Activated CD4-positive, alpha-beta T cell treated with anti-CD3 and anti-CD28 coated beads, Interleukin-2, amount 50 U/mL, for 24 hours (primary cell): ENCODE measurements around the gene GTF2IRD1.
"Not testable (repeated sequence)": the region's sequence is repeated elsewhere in the genome, so short reads cannot be mapped to it uniquely, and the experiment has no call there.

Experiments used
- DNase-seq, 2 donors: peaks; one replicate each; pipeline ENCODE4 v3.0.0-alpha.2; 2020; ENCODE audit warnings: low read depth in 1 of 2, low spot score in 1 of 2

Gene GTF2IRD1

GRCh38 chr7:74633451-74633921 is 179.8 kb downstream of the GTF2IRD1 start:
- no peak for DNase-seq

- DNase-seq: no peak
Observed at GRCh38 chr7:74637745-74638144, 184.0 kb downstream of the GTF2IRD1 start.

- DNase-seq: peak; percentile 54 to 86
Observed at GRCh38 chr7:74650055-74650454, 196.3 kb downstream of the GTF2IRD1 start.

- peak in 1 of 2 donors; percentile 30 for DNase-seq
Observed at GRCh38 chr7:74650493-74651132, 196.9 kb downstream of the GTF2IRD1 start.

GRCh38 chr7:74651133-74651504 is 197.4 kb downstream of the GTF2IRD1 start:
- not testable (repeated sequence) for DNase-seq
